HG02610 (cell line): ENCODE data around the gene PTMS.

ENCODE experiments used
- ATAC-seq: cut with Tn5 transposase; IDR thresholded peaks from one replicate; pipeline ENCODE4 v1.9.1; 2021; ENCODE audit warnings: mild to moderate bottlenecking, moderate library complexity; ENCODE audit not compliant: unreplicated experiment

The PTMS gene

GRCh38 chr12:6771509-6772330 lies 5.6 kb downstream of the PTMS start:
- ATAC-seq, result no peak

DNA sequence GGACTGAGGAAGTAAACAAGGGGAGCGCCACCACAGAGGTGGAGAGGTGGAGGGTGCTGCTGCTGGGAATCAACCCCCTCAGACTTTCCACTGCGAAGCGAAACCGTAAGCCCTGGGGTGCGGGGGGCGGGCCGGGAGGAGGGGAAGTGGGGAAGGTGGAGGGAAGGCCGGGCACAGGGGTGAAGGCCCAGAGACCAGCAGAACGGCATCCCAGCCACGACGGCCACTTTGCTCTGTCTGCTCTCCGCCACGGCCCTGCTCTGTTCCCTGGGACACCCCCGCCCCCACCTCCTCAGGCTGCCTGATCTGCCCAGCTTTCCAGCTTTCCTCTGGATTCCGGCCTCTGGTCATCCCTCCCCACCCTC lies 6.2 kb downstream of the PTMS start, which contains the start of gene LAG3:
TSS of gene LAG3 (plus strand) at position 190 of the 365 bp plus-strand sequence. CDS start 333 bp downstream, outside the sequence.
- ATAC-seq, result no peak

GRCh38 chr12:6772726-6773589 lies 6.8 kb downstream of the PTMS start:
- no peak for ATAC-seq

DNA sequence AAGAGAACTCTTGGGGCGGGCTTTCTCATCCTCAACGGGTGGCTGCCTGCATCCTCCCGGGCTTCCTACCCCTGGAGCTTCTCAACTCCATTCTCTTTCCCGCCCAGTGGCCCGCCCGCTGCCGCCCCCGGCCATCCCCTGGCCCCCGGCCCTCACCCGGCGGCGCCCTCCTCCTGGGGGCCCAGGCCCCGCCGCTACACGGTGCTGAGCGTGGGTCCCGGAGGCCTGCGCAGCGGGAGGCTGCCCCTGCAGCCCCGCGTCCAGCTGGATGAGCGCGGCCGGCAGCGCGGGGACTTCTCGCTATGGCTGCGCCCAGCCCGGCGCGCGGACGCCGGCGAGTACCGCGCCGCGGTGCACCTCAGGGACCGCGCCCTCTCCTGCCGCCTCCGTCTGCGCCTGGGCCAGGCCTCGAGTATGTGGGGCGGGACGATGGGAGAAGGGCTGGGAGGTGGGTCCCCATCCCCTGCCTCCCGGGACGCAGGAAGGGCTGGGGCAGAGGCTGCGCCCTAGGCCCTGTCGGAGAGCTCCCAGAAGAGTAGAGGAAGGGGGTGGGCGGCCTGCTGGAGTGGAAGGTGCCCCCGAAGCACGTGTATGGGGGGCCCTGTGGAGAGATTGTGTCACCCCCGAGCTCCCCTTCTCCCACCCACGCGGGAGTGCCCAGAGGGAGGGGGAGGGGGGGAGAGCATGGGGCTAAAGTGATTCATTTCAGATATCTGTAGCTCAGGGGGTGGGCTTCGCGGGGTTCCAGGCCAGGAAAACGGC lies 7.6 kb downstream of the PTMS start:
- ATAC-seq, result no peak

- no peak for ATAC-seq
These were observed 8.4 kb downstream of the PTMS start for GRCh38 chr12:6774499-6775062.

- ATAC-seq, result no peak
These were observed 9.3 kb downstream of the PTMS start for GRCh38 chr12:6775185-6776174.

GRCh38 chr12:6777386-6777785 lies 11.2 kb downstream of the PTMS start:
- no peak for ATAC-seq

- no peak for ATAC-seq
These were observed 12.0 kb downstream of the PTMS start for GRCh38 chr12:6778217-6778573.

GRCh38 chr12:6778574-6779550 lies 12.7 kb downstream of the PTMS start:
- ATAC-seq, result peak; percentile 80

DNA sequence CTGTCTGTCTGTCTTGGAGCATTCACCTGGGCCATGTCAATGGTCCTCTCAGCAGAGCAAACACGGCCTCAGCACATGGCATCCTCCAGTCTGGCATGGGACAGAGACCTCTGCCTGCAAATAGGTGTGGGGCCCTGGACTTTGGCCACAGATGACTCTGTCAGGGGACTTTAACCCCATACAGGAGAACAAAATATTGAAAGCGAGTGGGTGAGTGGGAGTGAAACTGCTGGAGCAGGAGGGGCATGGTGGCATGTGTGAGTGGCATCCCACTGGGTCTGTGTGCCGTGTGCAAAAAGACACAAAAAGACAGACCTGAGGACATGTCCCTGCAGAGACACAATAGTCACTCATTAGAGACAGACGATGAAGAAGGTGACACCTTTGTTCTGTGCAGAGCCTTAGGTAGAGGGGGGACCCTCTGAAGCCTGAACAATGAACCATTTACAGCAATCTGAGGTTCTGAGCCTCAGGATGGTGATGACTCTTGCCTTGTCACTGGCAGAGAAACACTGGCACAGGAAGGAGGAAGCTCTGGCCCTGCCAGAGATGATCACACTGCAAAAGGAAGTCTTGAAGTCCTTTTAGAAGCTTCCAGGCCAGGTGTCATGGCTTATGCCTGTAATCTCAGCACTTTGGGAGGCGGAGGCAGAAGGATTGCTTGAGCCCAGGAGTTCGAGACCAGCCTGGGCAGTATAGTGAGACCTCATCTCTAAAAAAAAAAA lies 13.7 kb downstream of the PTMS start:
- ATAC-seq, result no peak

- ATAC-seq, result no peak
These were observed 14.4 kb downstream of the PTMS start for GRCh38 chr12:6780573-6780972.

- ATAC-seq, result no peak
These were observed 16.0 kb downstream of the PTMS start for GRCh38 chr12:6782119-6782518.

DNA sequence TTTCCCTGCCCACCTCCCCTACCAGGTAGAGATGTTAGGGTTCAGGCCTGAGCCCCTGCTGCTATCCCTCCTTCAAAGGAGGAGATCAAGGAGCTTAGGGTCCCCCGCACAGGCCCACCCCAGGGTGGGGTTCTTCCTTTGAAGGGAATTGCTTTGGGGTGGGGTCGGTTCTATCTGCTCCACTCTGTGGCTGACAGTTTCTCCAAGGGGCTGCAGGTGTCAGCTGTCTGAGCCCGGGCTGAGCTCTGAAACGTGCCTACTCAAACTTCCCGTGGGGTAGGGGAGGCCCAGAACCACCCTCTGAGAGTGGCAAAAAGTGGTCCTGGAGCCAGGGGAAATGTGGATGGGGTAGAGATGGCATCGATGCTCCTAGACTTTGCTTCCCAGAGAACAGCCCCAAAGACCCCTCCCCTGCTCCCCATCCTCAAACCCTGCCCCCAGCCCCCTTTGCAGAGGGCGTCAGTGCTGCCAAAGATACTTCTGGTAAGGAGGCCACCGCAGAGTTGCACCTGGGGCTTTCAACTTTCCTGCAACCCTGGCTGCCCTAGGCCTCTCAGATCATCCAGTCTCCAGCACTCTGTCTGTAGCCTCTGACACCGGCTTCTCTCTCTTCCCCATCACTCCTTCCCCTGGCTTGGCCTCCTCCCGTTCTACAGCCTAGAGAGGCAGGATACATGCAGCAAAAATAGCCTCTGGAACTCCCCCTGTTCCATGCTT lies 16.8 kb downstream of the PTMS start:
- no peak for ATAC-seq

- no peak for ATAC-seq
These were observed 17.7 kb downstream of the PTMS start for GRCh38 chr12:6783828-6784227.

DNA sequence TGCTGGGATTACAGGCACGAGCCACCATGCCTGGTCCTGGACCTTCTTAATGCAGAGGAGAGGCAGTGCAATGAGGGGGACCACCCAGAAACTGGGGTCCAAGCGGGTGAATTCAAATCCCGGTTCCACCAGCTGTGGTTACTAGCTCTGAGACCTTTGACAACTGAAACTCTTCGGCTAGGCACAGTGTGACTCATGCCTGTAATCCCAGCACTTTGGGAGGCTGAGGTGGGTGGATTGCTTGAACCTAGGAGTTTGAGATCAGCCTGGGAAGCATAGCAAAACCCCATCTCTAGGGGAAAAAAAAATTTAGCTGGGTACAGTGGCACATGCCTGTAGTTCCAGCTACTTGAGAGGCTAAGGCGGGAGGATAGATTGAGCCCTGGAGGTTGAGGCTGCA lies 18.1 kb downstream of the PTMS start:
- no peak for ATAC-seq

- no peak for ATAC-seq
These were observed 18.6 kb downstream of the PTMS start for GRCh38 chr12:6784761-6785160.

GRCh38 chr12:6786416-6787094 lies 20.4 kb downstream of the PTMS start:
- no peak for ATAC-seq
